Effector memory CD8-positive, alpha-beta T cell (primary cell): Measurements from ENCODE around the gene UBE2G2.
A peak's percentile ranks its signal among the peaks of the same experiment; 100 is the strongest.

ENCODE experiments used
- ATAC-seq: fragments of 150-1000 bp; cut with Tn5 transposase; replicated peaks from 2 replicates; pipeline ENCODE4 v1.10.0; 2021; ENCODE audit warnings: mild to moderate bottlenecking, moderate library complexity
- DNase-seq, 3 experiments: peaks; one replicate each; pipeline ENCODE4 v3.0.0; 2021
- H3K27ac Mint-ChIP-seq, 2 donors: one replicate each; pipeline ENCODE4 v1.8.0; 2022; ENCODE audit warnings: mild to moderate bottlenecking in 2 of 2, mixed read lengths in 2 of 2, moderate library complexity in 2 of 2
- H3K27me3 Mint-ChIP-seq, 2 donors: one replicate each; pipeline ENCODE4 v1.8.0; 2022; ENCODE audit warnings: mixed read lengths in 2 of 2
- H3K36me3 Mint-ChIP-seq: one replicate; pipeline ENCODE4 v1.8.0; 2022; ENCODE audit warnings: mild to moderate bottlenecking, moderate library complexity, mixed read lengths; ENCODE audit not compliant: insufficient read depth
- H3K4me1 Mint-ChIP-seq, 2 donors: one replicate each; pipeline ENCODE4 v1.8.0; 2022; ENCODE audit warnings: low read depth in 2 of 2, mixed read lengths in 2 of 2
- H3K4me3 Mint-ChIP-seq, 2 donors: one replicate each; pipeline ENCODE4 v1.8.0; 2022; ENCODE audit warnings: mild to moderate bottlenecking in 2 of 2, mixed read lengths in 2 of 2, moderate library complexity in 2 of 2
- H3K9me3 Mint-ChIP-seq, 2 donors: one replicate each; pipeline ENCODE4 v1.8.0; 2022; ENCODE audit warnings: mixed read lengths in 2 of 2

UBE2G2 gene

GRCh38 chr21:44842721-44843445 is 41.3 kb upstream of the UBE2G2 start:
- peaks cover 10% of the 10 kb centered on the region for H3K36me3 Mint-ChIP-seq
- peaks cover 0 to 47% of the 10 kb centered on the region in 2 donors for H3K27me3 Mint-ChIP-seq
- no peak overlapping the region for H3K4me3 Mint-ChIP-seq
- peak overlapping the region in 1 of 2 donors; percentile 69 for H3K27ac Mint-ChIP-seq
- no peaks in the 10 kb centered on the region for H3K9me3 Mint-ChIP-seq
- ATAC-seq (no peak), DNase-seq (no peak)
- peaks cover 0 to 9% of the 10 kb centered on the region in 2 donors for H3K4me1 Mint-ChIP-seq

- DNase-seq = no peak
- Mint-ChIP-seq H3K27me3 (peaks cover 0 to 53% of the 10 kb centered on the region in 2 donors), H3K27ac (no peak overlapping the region), H3K9me3 (no peaks in the 10 kb centered on the region), H3K4me1 (peaks cover 0 to 9% of the 10 kb centered on the region in 2 donors), H3K36me3 (peaks cover 8% of the 10 kb centered on the region), H3K4me3 (no peak overlapping the region)
- no peak for ATAC-seq
These were observed 40.5 kb upstream of the UBE2G2 start for GRCh38 chr21:44842087-44842486.

- no peak overlapping the region for H3K4me3 Mint-ChIP-seq
- peaks cover 0 to 56% of the 10 kb centered on the region in 2 donors for H3K27me3 Mint-ChIP-seq
- ATAC-seq (no peak), DNase-seq (no peak)
- peaks cover 0 to 1% of the 10 kb centered on the region in 2 donors for H3K4me1 Mint-ChIP-seq
- H3K27ac Mint-ChIP-seq = no peak overlapping the region
- H3K36me3 Mint-ChIP-seq = no peaks in the 10 kb centered on the region
- H3K9me3 Mint-ChIP-seq = no peaks in the 10 kb centered on the region
These were observed 39.2 kb upstream of the UBE2G2 start for GRCh38 chr21:44840771-44841170.

- H3K4me3 Mint-ChIP-seq = no peak overlapping the region
- no peak overlapping the region for H3K27ac Mint-ChIP-seq
- H3K27me3 Mint-ChIP-seq = peaks cover 0 to 49% of the 10 kb centered on the region in 2 donors
- H3K9me3 Mint-ChIP-seq = no peaks in the 10 kb centered on the region
- ATAC-seq = no peak
- DNase-seq = no peak
- no peaks in the 10 kb centered on the region for H3K36me3 Mint-ChIP-seq
- H3K4me1 Mint-ChIP-seq = no peaks in the 10 kb centered on the region
These were observed 37.3 kb upstream of the UBE2G2 start for GRCh38 chr21:44838951-44839350.

GRCh38 chr21:44838039-44838895 is 36.6 kb upstream of the UBE2G2 start:
- Mint-ChIP-seq H3K27ac (no peak overlapping the region), H3K4me3 (no peak overlapping the region), H3K27me3 (peaks cover 0 to 46% of the 10 kb centered on the region in 2 donors), H3K9me3 (no peaks in the 10 kb centered on the region), H3K36me3 (no peaks in the 10 kb centered on the region), H3K4me1 (no peaks in the 10 kb centered on the region)
- DNase-seq (no peak), ATAC-seq (no peak)

- peaks cover 0 to 39% of the 10 kb centered on the region in 2 donors for H3K27me3 Mint-ChIP-seq
- no peak overlapping the region for H3K4me3 Mint-ChIP-seq
- H3K27ac Mint-ChIP-seq = no peak overlapping the region
- no peak for ATAC-seq
- H3K36me3 Mint-ChIP-seq = no peaks in the 10 kb centered on the region
- no peaks in the 10 kb centered on the region for H3K4me1 Mint-ChIP-seq
- DNase-seq = no peak
- H3K9me3 Mint-ChIP-seq = no peaks in the 10 kb centered on the region
These were observed 35.9 kb upstream of the UBE2G2 start for GRCh38 chr21:44837537-44837936.

- peaks cover 0 to 32% of the 10 kb centered on the region in 2 donors for H3K27me3 Mint-ChIP-seq
- H3K4me3 Mint-ChIP-seq = no peak overlapping the region
- H3K9me3 Mint-ChIP-seq = no peaks in the 10 kb centered on the region
- no peak overlapping the region for H3K27ac Mint-ChIP-seq
- ATAC-seq = no peak
- DNase-seq = no peak
- no peaks in the 10 kb centered on the region for H3K36me3 Mint-ChIP-seq
- H3K4me1 Mint-ChIP-seq = no peaks in the 10 kb centered on the region
These were observed 35.2 kb upstream of the UBE2G2 start for GRCh38 chr21:44836666-44837471.

- Mint-ChIP-seq H3K27me3 (peaks cover 0 to 27% of the 10 kb centered on the region in 2 donors), H3K9me3 (no peaks in the 10 kb centered on the region), H3K4me1 (no peaks in the 10 kb centered on the region), H3K27ac (no peak overlapping the region), H3K4me3 (no peak overlapping the region), H3K36me3 (no peaks in the 10 kb centered on the region)
- DNase-seq (no peak), ATAC-seq (no peak)
These were observed 34.7 kb upstream of the UBE2G2 start for GRCh38 chr21:44836349-44836665.

GRCh38 chr21:44835647-44835973 is 34.0 kb upstream of the UBE2G2 start:
- H3K4me3 Mint-ChIP-seq = no peak overlapping the region
- no peak for DNase-seq
- no peak for ATAC-seq
- peaks cover 0 to 1% of the 10 kb centered on the region in 2 donors for H3K4me1 Mint-ChIP-seq
- H3K9me3 Mint-ChIP-seq = no peaks in the 10 kb centered on the region
- no peak overlapping the region for H3K27ac Mint-ChIP-seq
- H3K27me3 Mint-ChIP-seq = peaks cover 0 to 20% of the 10 kb centered on the region in 2 donors
- no peaks in the 10 kb centered on the region for H3K36me3 Mint-ChIP-seq

GRCh38 chr21:44834951-44835646 is 33.5 kb upstream of the UBE2G2 start:
- H3K4me1 Mint-ChIP-seq = peaks cover 0 to 1% of the 10 kb centered on the region in 2 donors
- DNase-seq = no peak
- no peak for ATAC-seq
- no peak overlapping the region for H3K4me3 Mint-ChIP-seq
- no peaks in the 10 kb centered on the region for H3K9me3 Mint-ChIP-seq
- peaks cover 0 to 15% of the 10 kb centered on the region in 2 donors for H3K27me3 Mint-ChIP-seq
- H3K36me3 Mint-ChIP-seq = no peaks in the 10 kb centered on the region
- H3K27ac Mint-ChIP-seq = no peak overlapping the region

- no peaks in the 10 kb centered on the region for H3K9me3 Mint-ChIP-seq
- ATAC-seq (no peak), DNase-seq (no peak)
- peaks cover 0 to 1% of the 10 kb centered on the region in 2 donors for H3K4me1 Mint-ChIP-seq
- H3K4me3 Mint-ChIP-seq = no peak overlapping the region
- H3K27ac Mint-ChIP-seq = no peak overlapping the region
- H3K27me3 Mint-ChIP-seq = peaks cover 0 to 9% of the 10 kb centered on the region in 2 donors
- no peaks in the 10 kb centered on the region for H3K36me3 Mint-ChIP-seq
These were observed 32.8 kb upstream of the UBE2G2 start for GRCh38 chr21:44834231-44834950.

GRCh38 chr21:44833663-44834062 is 32.0 kb upstream of the UBE2G2 start:
- H3K9me3 Mint-ChIP-seq = peaks cover 0 to under 1% of the 10 kb centered on the region in 2 donors
- no peak overlapping the region for H3K4me3 Mint-ChIP-seq
- H3K36me3 Mint-ChIP-seq = no peaks in the 10 kb centered on the region
- no peak for DNase-seq
- H3K27me3 Mint-ChIP-seq = peaks cover 0 to 9% of the 10 kb centered on the region in 2 donors
- no peak for ATAC-seq
- H3K4me1 Mint-ChIP-seq = peaks cover 0 to 1% of the 10 kb centered on the region in 2 donors
- H3K27ac Mint-ChIP-seq = no peak overlapping the region
